ENCODE data around the gene DMKN. TPM values are rescaled to one million over a fixed set of nuclear protein-coding genes. Genes with fewer than 3 reads are reported as not detected.

The DMKN gene
- total and polyA plus RNA-seq, 10 donors = 2.5 to 17.9 (median 6.7) TPM

- Histone ChIP-seq H3K36me3 (no peaks in the 10 kb centered on the region), H3K9me3 (peaks cover 0 to 4% (median 0%) of the 10 kb centered on the region in 8 donors), H3K4me1 (peaks cover 0 to 13% (median 0%) of the 10 kb centered on the region in 6 donors), H3K4me3 (no peak overlapping the region), H3K27me3 (replicated peaks in 1 of 7) (peaks cover 0 to 23% (median 0%) of the 10 kb centered on the region in 7 donors), H3K27ac (no peak overlapping the region)
- TF ChIP-seq POLR2AphosphoS5 (IDR thresholded peaks at IDR 0.05) = no peak
- no peak for TF ChIP-seq POLR2A (IDR thresholded peaks at IDR 0.05)
- intact Hi-C loops (cut with DNase I; ENCODE audit: low total_unique reads) = no loop called here
- no peak for DNase-seq
- WGBS, 5 donors = 83 to 95% (median 89%) methylated on average over 3 of the region's 3 CpGs
These were observed 27.2 kb downstream of the DMKN start for GRCh38 chr19:35486268-35486708.

- Histone ChIP-seq H3K27ac (no peak overlapping the region), H3K27me3 (replicated peaks in 1 of 7) (peaks cover 0 to 12% (median 0%) of the 10 kb centered on the region in 7 donors), H3K36me3 (no peaks in the 10 kb centered on the region), H3K4me1 (peaks cover 0 to 13% (median 0%) of the 10 kb centered on the region in 6 donors), H3K4me3 (no peak overlapping the region), H3K9me3 (peaks cover 0 to 4% (median 0%) of the 10 kb centered on the region in 8 donors)
- peak; percentile 63 for DNase-seq
- intact Hi-C loops (cut with DNase I; ENCODE audit: low total_unique reads) = no loop called here
- 47 to 68% (median 57%) methylated on average over 7 of the region's 7 CpGs for WGBS, 5 donors
- TF ChIP-seq POLR2A (IDR thresholded peaks at IDR 0.05) = no peak
- no peak for TF ChIP-seq CTCF (IDR thresholded peaks at IDR 0.05 in 8 of 11, conservative IDR thresholded peaks at IDR 0.05 in 3 of 11)
- TF ChIP-seq POLR2AphosphoS5 (IDR thresholded peaks at IDR 0.05) = no peak
These were observed 29.0 kb downstream of the DMKN start for GRCh38 chr19:35484252-35485036.

GRCh38 chr19:35483089-35483488, 30.4 kb downstream of the DMKN start:
- intact Hi-C loops (cut with DNase I; ENCODE audit: low total_unique reads) = no loop called here

More at GRCh38 chr19:35483089-35483488, 30.4 kb downstream of the DMKN start:
- Histone ChIP-seq H3K36me3 (no peaks in the 10 kb centered on the region), H3K4me3 (no peak overlapping the region), H3K9me3 (peaks cover 0 to 4% (median 0%) of the 10 kb centered on the region in 8 donors), H3K27ac (no peak overlapping the region), H3K27me3 (replicated peaks in 1 of 7) (peaks cover 0 to 7% (median 0%) of the 10 kb centered on the region in 7 donors), H3K4me1 (peaks cover 0 to 13% (median 0%) of the 10 kb centered on the region in 6 donors)
- DNase-seq = peak; percentile 47
- TF ChIP-seq POLR2AphosphoS5 (IDR thresholded peaks at IDR 0.05) (no peak), POLR2A (IDR thresholded peaks at IDR 0.05) (no peak), CTCF (IDR thresholded peaks at IDR 0.05 in 8 of 11, conservative IDR thresholded peaks at IDR 0.05 in 3 of 11) (no peak)
- WGBS, 5 donors = 73 to 82% (median 79%) methylated on average over 5 of the region's 5 CpGs

Measured in spleen (tissue), 11 donors.